GM21786 (cell line): ENCODE data around the gene PURB.
"Not testable (repeated sequence)": the region's sequence is repeated elsewhere in the genome, so short reads cannot be mapped to it uniquely, and the experiment has no call there.

Experiments used
- ATAC-seq: cut with Tn5 transposase; IDR thresholded peaks from one replicate; pipeline ENCODE4 v1.9.1; 2021; ENCODE audit not compliant: unreplicated experiment

The PURB gene

GRCh38 chr7:44885394-44886317 is at the start of gene PURB:
TSS of gene PURB (minus strand) at chr7:44885530. CDS start at chr7:44885348, 182 bp downstream.
- peak; percentile 84 for ATAC-seq

- ATAC-seq, result no peak
Observed at GRCh38 chr7:44935016-44935415, 49.7 kb upstream of the PURB start.

- ATAC-seq, result not testable (repeated sequence)
Observed at GRCh38 chr7:44934510-44934909, 49.2 kb upstream of the PURB start.

DNA sequence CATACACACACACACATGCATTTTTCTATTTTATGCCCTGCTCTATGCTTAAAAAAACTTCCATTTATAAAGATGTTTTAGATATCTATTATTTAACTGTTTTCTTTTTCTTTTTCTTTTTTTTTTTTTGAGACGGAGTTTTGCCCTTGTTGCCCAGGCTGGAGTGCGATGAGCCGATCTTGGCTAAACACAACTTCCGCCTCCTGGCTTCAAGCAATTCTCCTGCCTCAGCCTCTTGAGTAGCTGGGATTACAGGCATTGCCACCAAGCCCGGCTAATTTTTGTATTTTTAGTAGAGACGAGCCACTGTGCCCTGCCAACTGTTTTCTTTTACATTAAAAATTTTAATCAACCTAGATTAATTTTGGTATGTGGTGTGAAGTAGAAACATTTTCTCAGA is 45.6 kb upstream of the PURB start:
- no peak for ATAC-seq

GRCh38 chr7:44922351-44922694 is 37.0 kb upstream of the PURB start:
- ATAC-seq, result no peak

DNA sequence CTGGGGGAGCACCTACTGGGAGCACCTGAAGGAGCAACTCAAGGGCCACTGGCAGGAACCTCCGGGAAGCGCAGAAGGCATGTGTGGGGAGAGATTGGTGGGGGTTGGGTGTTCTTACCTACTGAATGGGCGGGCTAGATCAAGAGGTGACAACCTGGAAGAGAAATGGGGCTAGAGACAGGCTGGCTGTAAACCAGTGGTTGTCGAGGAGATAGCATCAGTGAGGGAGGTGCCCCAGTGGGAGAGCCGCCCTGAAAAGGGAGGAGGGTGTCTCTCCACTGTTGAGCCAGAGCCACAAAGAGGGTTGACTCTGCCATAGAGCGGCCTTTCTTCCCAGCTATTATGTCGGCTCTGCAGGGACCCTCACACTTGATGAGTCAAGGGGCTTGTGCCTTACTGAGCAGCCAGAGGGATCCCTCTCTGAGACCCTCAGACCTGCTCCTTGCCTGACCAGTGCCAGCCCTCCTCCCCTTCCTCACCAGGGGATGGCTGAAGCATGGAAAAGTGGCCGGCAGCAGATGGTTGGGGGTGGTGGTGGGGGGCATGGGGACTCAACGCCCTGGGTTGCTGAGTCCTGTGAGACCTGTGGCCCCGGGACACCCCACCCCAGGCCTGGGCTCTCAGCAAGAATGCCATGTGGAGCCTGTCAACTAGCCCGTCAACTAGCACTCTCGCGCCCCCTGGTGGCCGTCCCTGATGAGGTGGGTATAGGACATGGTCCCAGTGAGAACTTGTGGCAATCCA is 36.4 kb upstream of the PURB start:
- peak; percentile 79 for ATAC-seq

DNA sequence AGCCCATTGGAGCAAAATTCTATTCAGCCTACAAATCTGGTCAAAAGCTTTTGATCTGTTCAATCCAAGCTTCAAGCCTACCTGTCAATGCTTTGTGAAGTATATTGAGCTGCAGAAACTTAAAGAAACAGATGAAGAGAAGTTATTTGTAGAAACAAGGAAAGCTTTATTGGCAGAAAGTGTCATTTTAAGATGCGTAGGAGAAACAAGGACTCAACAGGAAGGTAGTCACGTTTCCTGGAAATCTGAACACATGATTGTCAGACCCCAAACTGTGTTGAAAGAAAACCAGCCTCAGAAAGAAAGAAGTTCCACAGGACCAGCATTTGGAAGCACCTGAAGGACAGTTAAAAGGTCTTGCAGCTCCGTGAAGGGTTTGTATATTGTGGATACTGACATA is 34.8 kb upstream of the PURB start:
- no peak for ATAC-seq

GRCh38 chr7:44918029-44918428 is 32.7 kb upstream of the PURB start:
- ATAC-seq, result no peak

DNA sequence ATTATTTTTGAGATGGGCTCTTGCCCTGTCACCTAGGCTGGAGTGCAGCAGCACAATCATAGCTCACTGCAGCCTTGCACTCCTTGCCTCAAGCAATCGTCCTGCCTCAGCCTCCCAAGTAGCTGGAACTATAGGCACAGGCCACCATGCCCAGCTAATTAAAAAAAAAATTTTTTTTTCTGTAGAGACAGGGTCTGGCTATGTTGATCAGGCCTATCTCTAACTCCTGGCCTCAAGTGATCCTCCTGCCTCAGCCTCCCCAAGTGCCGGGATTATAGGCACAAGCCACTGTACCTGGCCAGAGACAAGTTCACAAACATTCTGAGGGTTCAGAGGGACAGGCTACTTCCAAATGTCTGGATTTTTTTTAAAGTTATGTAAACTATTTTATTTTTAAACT is 32.1 kb upstream of the PURB start:
- ATAC-seq, result no peak

DNA sequence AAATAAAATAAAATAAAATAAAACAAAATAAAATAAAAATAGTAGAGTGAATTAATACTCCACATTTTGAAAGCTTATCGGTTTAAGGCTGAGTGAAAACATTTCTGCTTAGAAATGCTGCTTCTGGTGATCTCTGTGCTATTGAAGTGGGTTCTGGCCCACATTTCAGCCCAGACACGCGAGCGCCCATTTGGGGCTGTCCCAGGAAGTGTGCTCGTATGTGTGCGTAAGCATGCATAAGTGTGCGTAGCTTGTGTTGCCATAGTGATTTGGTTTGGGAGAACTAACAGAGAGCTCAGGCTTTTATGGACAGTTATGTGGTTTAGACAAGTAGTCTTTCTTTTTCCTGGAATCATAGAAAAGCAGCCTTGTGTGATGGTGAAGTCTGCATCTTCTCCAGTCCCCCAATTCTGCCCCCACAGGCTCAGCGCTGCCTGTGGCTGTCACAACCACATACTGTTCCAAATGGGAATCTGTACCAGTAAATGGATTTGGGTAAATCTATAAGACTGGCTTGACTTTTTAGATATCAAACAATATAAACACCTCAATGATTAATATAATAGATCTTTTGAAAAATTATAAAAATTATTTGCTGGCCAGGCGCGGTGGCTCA is 29.8 kb upstream of the PURB start:
- peak; percentile 77 for ATAC-seq

- no peak for ATAC-seq
Observed at GRCh38 chr7:44912775-44913347, 27.5 kb upstream of the PURB start.

GRCh38 chr7:44911911-44912310 is 26.6 kb upstream of the PURB start:
- ATAC-seq, result no peak

GRCh38 chr7:44909596-44910389 is 24.5 kb upstream of the PURB start:
- no peak for ATAC-seq

DNA sequence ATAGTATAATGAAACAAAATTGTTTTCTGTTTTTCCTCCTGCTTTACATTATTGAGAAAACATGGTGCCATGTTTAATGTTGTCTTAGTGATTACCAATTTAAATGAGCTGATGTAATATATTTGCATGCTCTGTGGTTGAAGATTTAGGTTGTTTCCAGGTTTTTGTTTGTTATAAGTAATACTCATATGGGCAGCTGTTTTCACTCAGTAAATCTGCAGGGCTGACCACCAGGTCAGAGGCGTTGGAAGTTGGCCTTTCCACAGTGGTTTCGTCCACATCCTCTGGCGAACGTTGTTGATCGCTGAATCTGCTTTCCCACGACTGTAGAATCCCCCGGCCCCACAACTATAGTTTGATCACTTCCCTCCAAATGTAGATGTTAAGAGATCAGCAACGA is 21.6 kb upstream of the PURB start:
- no peak for ATAC-seq

- no peak for ATAC-seq
Observed at GRCh38 chr7:44905002-44905635, 19.8 kb upstream of the PURB start.

- ATAC-seq, result no peak
Observed at GRCh38 chr7:44899443-44899842, 14.1 kb upstream of the PURB start.

DNA sequence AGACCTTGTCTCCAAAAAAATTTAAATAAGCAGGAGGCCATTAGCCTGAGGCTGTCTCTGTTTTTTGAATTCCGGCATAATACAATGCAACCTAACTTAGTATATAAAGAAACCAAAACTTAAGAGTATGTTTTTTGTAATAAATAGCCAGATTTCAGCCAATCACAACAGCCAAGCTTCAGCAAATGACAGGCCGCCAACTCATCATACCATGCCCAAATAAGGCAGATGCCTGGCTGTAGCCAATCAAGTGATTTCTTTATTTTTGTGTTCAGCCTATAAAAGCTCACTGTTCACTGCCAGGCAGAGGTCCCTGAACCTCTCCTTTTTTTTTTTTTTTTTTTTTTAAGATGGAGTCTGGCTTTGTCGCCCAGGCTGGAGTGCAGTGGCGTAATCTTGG is 12.7 kb upstream of the PURB start:
- ATAC-seq, result no peak

GRCh38 chr7:44897309-44897708 is 12.0 kb upstream of the PURB start:
- no peak for ATAC-seq

DNA sequence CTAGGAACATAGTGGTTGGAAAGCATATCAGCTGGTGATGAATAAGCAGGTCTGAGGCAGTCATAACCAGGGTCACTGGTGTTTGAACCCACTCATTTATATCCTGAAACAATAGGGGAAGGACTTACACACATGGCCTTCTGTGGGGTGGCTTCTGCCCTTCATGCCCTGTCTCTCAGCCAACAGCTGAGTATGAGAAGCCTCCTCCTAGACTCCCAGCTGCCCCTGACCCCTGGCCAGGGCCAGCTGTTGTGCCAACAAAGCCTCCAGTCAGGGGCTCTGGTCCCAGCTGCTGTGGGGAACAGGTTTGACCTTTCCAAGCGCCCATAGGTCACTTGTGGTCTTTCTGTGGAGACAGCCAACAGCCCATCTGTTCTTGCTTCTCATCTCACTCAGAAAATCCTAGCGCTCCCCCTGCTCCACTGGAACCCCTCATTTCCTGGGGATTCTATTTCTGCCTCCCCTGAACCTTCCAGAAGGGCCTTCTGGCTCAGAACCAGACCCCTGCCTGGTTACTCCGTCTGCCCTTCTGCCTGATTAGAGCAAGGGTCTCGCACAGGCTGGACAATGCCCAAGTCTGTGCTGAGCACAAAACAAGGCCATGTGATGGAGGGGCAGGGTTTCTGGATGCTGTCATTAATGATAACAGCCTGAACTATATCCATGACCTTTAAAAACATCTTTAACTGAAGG is 9.7 kb upstream of the PURB start:
- no peak for ATAC-seq
